8988T (cell line): ENCODE results near the gene CALML5.

Experiments used
- DNase-seq: peaks from one replicate; pipeline ENCODE4 v3.0.0; 2011

Gene CALML5

GRCh38 chr10:5514226-5514850, 15.0 kb upstream of the CALML5 start:
- no peak for DNase-seq

GRCh38 chr10:5512881-5513612, 13.7 kb upstream of the CALML5 start:
- DNase-seq: no peak

- no peak for DNase-seq
Measured at GRCh38 chr10:5512331-5512730, 13.0 kb upstream of the CALML5 start.

- no peak for DNase-seq
Measured at GRCh38 chr10:5511885-5512280, 12.5 kb upstream of the CALML5 start.

GRCh38 chr10:5511231-5511884, 12.0 kb upstream of the CALML5 start:
- no peak for DNase-seq

- no peak for DNase-seq
Measured at GRCh38 chr10:5510281-5511072, 11.1 kb upstream of the CALML5 start.

GRCh38 chr10:5509691-5510090, 10.3 kb upstream of the CALML5 start:
- DNase-seq: no peak

GRCh38 chr10:5509236-5509635, 9.9 kb upstream of the CALML5 start:
- DNase-seq: no peak

GRCh38 chr10:5508786-5509185, 9.4 kb upstream of the CALML5 start:
- DNase-seq: no peak

- no peak for DNase-seq
Measured at GRCh38 chr10:5508161-5508604, 8.8 kb upstream of the CALML5 start.

GRCh38 chr10:5507649-5508131, 8.3 kb upstream of the CALML5 start:
- no peak for DNase-seq

- no peak for DNase-seq
Measured at GRCh38 chr10:5506751-5507648, 7.6 kb upstream of the CALML5 start.

GRCh38 chr10:5506246-5506645, 6.9 kb upstream of the CALML5 start:
- no peak for DNase-seq

GRCh38 chr10:5504146-5505072, 5.0 kb upstream of the CALML5 start:
- no peak for DNase-seq

- no peak for DNase-seq
Measured at GRCh38 chr10:5503477-5503835, 4.1 kb upstream of the CALML5 start.

GRCh38 chr10:5502571-5503476, 3.5 kb upstream of the CALML5 start:
- no peak for DNase-seq

GRCh38 chr10:5502061-5502521, 2.7 kb upstream of the CALML5 start:
- no peak for DNase-seq

GRCh38 chr10:5500910-5501309, 1.5 kb upstream of the CALML5 start:
- no peak for DNase-seq

- no peak for DNase-seq
Measured at GRCh38 chr10:5500162-5500670, 846 bp upstream of the CALML5 start.
